ENCODE data around the gene C16orf87. TPM values are rescaled to one million over a fixed set of nuclear protein-coding genes. Genes with fewer than 3 reads are reported as not detected.

C16orf87 gene
- total and polyA plus RNA-seq, 2 experiments from 2014 or later = 7.9 to 17.6 TPM

- Histone ChIP-seq H4K20me1 (ENCODE audit: insufficient read depth) (no peaks in the 10 kb centered on the region), H3K9ac (no peak overlapping the region), H3K4me2 (ENCODE audit: unreplicated experiment) (no peak overlapping the region), H3F3A (ENCODE audit: insufficient read depth) (no peaks in the 10 kb centered on the region), H3K79me2 (ENCODE audit: insufficient read depth) (no peaks in the 10 kb centered on the region; the same call in 1 of the 2 replicates), H3K4me3 (no peak overlapping the region), H3K27ac (no peak overlapping the region), H3K4me1 (ENCODE audit: insufficient read depth) (no peaks in the 10 kb centered on the region), H3K9me3 (ENCODE audit: low read depth) (no peaks in the 10 kb centered on the region), H3K9me2 (ENCODE audit: insufficient read depth) (no peaks in the 10 kb centered on the region), H2AFZ (no peak overlapping the region), H3K27me3 (replicated peaks; ENCODE audit: insufficient read depth) (no peaks in the 10 kb centered on the region), H3K36me3 (ENCODE audit: low read depth) (0 out of 2 replicates have a peak, but pooled peaks cover 6% of the 10 kb centered on the region)
- WGBS, 2 experiments (ENCODE audit: low coverage in 1 of 2, low lambda C conversion rate in 2 of 2, missing lambda C conversion rate in 2 of 2) = 77 to 96% methylated on average over 1 of the region's 1 CpG
- TF ChIP-seq EZH2phosphoT487 (IDR thresholded peaks at IDR 0.05; ENCODE audit: insufficient read depth, low read depth) = no peak
- TF ChIP-seq EZH2 (IDR thresholded peaks at IDR 0.05; ENCODE audit: insufficient read depth, poor library complexity, severe bottlenecking) = no peak
- DNase-seq = no peak
- in situ Hi-C loops (cut with MboI) = no loop called here
Measured at GRCh38 chr16:46800494-46800893, 30.5 kb downstream of the C16orf87 start.

- 97 to 100% methylated on average over 4 of the region's 4 CpGs for WGBS, 2 experiments (ENCODE audit: low coverage in 1 of 2, low lambda C conversion rate in 2 of 2, missing lambda C conversion rate in 2 of 2)
- no peak for DNase-seq
- Histone ChIP-seq H3K4me1 (ENCODE audit: insufficient read depth) (no peaks in the 10 kb centered on the region), H2AFZ (no peak overlapping the region), H3K4me2 (ENCODE audit: unreplicated experiment) (no peak overlapping the region), H3K4me3 (no peak overlapping the region), H3K36me3 (ENCODE audit: low read depth) (no peaks in the 10 kb centered on the region), H3K9me2 (ENCODE audit: insufficient read depth) (no peaks in the 10 kb centered on the region), H3F3A (ENCODE audit: insufficient read depth) (no peaks in the 10 kb centered on the region), H3K27ac (no peak overlapping the region), H3K79me2 (ENCODE audit: insufficient read depth) (no peaks in the 10 kb centered on the region), H4K20me1 (ENCODE audit: insufficient read depth) (no peaks in the 10 kb centered on the region), H3K9me3 (ENCODE audit: low read depth) (no peaks in the 10 kb centered on the region), H3K9ac (no peak overlapping the region), H3K27me3 (replicated peaks; ENCODE audit: insufficient read depth) (no peaks in the 10 kb centered on the region)
- TF ChIP-seq EZH2 (IDR thresholded peaks at IDR 0.05; ENCODE audit: insufficient read depth, poor library complexity, severe bottlenecking) (no peak), EZH2phosphoT487 (IDR thresholded peaks at IDR 0.05; ENCODE audit: insufficient read depth, low read depth) (no peak)
- in situ Hi-C loops (cut with MboI) = no loop called here
Measured at GRCh38 chr16:46797501-46797900, 33.5 kb downstream of the C16orf87 start.

- Histone ChIP-seq H3K9me2 (ENCODE audit: insufficient read depth) (no peaks in the 10 kb centered on the region), H3K36me3 (ENCODE audit: low read depth) (no peaks in the 10 kb centered on the region), H3K27me3 (replicated peaks; ENCODE audit: insufficient read depth) (no peaks in the 10 kb centered on the region), H3K9ac (no peak overlapping the region), H3K4me3 (no peak overlapping the region), H3K9me3 (ENCODE audit: low read depth) (no peaks in the 10 kb centered on the region), H3K4me1 (ENCODE audit: insufficient read depth) (no peaks in the 10 kb centered on the region), H2AFZ (no peak overlapping the region), H3K79me2 (ENCODE audit: insufficient read depth) (no peaks in the 10 kb centered on the region), H3K4me2 (ENCODE audit: unreplicated experiment) (no peak overlapping the region), H4K20me1 (ENCODE audit: insufficient read depth) (no peaks in the 10 kb centered on the region), H3K27ac (no peak overlapping the region), H3F3A (ENCODE audit: insufficient read depth) (no peaks in the 10 kb centered on the region)
- WGBS, 2 experiments (ENCODE audit: low coverage in 1 of 2, low lambda C conversion rate in 2 of 2, missing lambda C conversion rate in 2 of 2) = 47 to 56% methylated on average over 1 of the region's 1 CpG
- in situ Hi-C loops (cut with MboI) = no loop called here
- DNase-seq = no peak
- TF ChIP-seq EZH2phosphoT487 (IDR thresholded peaks at IDR 0.05; ENCODE audit: insufficient read depth, low read depth) = no peak
- no peak for TF ChIP-seq EZH2 (IDR thresholded peaks at IDR 0.05; ENCODE audit: insufficient read depth, poor library complexity, severe bottlenecking)
Measured at GRCh38 chr16:46796764-46797269, 34.2 kb downstream of the C16orf87 start.

- no peaks in the 10 kb centered on the region for H3K9me3 ChIP-seq (ENCODE audit: low read depth)
- TF ChIP-seq EZH2phosphoT487 (IDR thresholded peaks at IDR 0.05; ENCODE audit: insufficient read depth, low read depth) = no peak
- no peak for TF ChIP-seq EZH2 (IDR thresholded peaks at IDR 0.05; ENCODE audit: insufficient read depth, poor library complexity, severe bottlenecking)
- no peaks in the 10 kb centered on the region for H3K4me1 ChIP-seq (ENCODE audit: insufficient read depth)
- H3K36me3 ChIP-seq (ENCODE audit: low read depth) = no peaks in the 10 kb centered on the region
- H3K9ac ChIP-seq = no peak overlapping the region
- H3K4me3 ChIP-seq = no peak overlapping the region
- H3K79me2 ChIP-seq (ENCODE audit: insufficient read depth) = no peaks in the 10 kb centered on the region
- peaks cover 12% of the 10 kb centered on the region; the same call in 1 of the 2 replicates for H3F3A ChIP-seq (ENCODE audit: insufficient read depth)
- no peaks in the 10 kb centered on the region for H4K20me1 ChIP-seq (ENCODE audit: insufficient read depth)
- no peaks in the 10 kb centered on the region for H3K9me2 ChIP-seq (ENCODE audit: insufficient read depth)
- no peak overlapping the region for H3K27ac ChIP-seq
- DNase-seq = no peak
- no peak overlapping the region for H2AFZ ChIP-seq
- H3K27me3 ChIP-seq (replicated peaks; ENCODE audit: insufficient read depth) = no peaks in the 10 kb centered on the region
- WGBS, 2 experiments (ENCODE audit: low coverage in 1 of 2, low lambda C conversion rate in 2 of 2, missing lambda C conversion rate in 2 of 2) = 98 to 100% methylated on average over 1 of the region's 1 CpG
- no peak overlapping the region for H3K4me2 ChIP-seq (ENCODE audit: unreplicated experiment)
- in situ Hi-C loops (cut with MboI) = no loop called here
Measured at GRCh38 chr16:46793841-46794240, 37.1 kb downstream of the C16orf87 start.

Measured in GM23248 (cell line).